HG03565 (cell line): Measurements from ENCODE around the gene ANKRD40.
"Not testable (repeated sequence)": the region's sequence is repeated elsewhere in the genome, so short reads cannot be mapped to it uniquely, and the experiment has no call there.

Source experiments
- ATAC-seq: cut with Tn5 transposase; IDR thresholded peaks from one replicate; pipeline ENCODE4 v1.9.1; 2021; ENCODE audit warnings: mild to moderate bottlenecking, moderate library complexity; ENCODE audit not compliant: unreplicated experiment

The ANKRD40 gene

DNA sequence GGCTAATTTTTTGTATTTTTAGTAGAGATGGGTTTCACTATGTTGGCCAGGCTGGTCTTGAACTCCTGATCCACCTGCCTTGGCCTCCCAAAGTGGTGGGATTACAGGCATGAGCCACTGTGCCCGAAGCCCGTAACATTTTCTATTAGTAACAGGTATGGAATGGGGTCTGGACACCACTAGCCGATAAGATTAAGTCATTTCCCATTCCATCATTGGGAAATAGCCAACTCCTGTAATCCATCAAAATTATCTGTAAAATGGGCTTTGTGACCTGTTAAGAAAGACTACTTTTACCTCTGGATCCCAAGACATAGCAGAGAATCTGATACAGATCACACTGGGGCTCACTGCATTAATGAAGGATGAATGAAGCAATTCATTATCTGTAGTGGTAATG lies 7.8 kb upstream of the ANKRD40 start:
- ATAC-seq: no peak

- ATAC-seq: no peak
Measured at GRCh38 chr17:50712641-50713040, 4.9 kb upstream of the ANKRD40 start.

GRCh38 chr17:50710650-50711049 lies 2.9 kb upstream of the ANKRD40 start:
- no peak for ATAC-seq

DNA sequence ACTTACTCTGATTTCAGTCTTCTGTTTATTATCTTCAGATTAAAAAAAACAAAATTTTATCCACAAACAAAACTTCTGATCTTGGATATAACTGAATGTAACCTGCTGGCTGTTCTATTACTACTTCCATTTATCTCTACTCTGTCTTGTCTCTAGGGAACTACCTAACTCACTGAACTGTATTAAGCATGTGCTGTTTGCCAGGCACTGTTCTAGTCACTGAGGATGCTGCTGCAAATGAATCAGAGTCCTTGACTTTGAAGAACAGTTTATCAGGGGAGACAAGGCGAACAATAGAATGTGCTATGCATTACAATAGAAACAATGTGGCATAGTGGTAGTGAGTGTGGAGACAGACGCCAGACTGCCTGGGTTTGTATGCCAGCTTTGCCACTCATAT lies 2.3 kb upstream of the ANKRD40 start:
- no peak for ATAC-seq

DNA sequence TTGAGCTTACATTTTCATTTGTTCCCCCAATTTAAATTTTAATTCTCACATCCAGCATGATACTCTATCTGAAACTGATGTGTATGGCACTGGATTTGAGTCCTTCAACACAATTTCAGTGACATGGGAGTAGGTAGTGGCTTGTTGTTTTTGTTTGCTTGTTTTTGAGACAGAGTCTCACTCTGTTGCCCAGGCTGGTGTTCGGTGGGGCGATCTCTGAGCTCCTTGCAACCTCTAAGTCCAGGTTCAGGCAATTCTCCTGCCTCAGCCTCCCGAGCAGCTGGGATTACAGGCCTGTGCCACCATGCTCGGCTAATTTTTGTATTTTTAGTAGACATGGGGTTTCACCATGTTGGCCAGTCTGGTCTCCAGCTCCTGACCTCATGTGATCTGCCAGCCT lies 1.3 kb upstream of the ANKRD40 start:
- not testable (repeated sequence) for ATAC-seq

GRCh38 chr17:50708050-50709000 lies 611 bp upstream of the ANKRD40 start:
- no peak for ATAC-seq

- ATAC-seq: no peak
Measured at GRCh38 chr17:50703162-50703561, 4.6 kb downstream of the ANKRD40 start.

GRCh38 chr17:50699410-50699809 lies 8.3 kb downstream of the ANKRD40 start:
- no peak for ATAC-seq

GRCh38 chr17:50697663-50698272 lies 9.9 kb downstream of the ANKRD40 start:
- ATAC-seq: no peak

DNA sequence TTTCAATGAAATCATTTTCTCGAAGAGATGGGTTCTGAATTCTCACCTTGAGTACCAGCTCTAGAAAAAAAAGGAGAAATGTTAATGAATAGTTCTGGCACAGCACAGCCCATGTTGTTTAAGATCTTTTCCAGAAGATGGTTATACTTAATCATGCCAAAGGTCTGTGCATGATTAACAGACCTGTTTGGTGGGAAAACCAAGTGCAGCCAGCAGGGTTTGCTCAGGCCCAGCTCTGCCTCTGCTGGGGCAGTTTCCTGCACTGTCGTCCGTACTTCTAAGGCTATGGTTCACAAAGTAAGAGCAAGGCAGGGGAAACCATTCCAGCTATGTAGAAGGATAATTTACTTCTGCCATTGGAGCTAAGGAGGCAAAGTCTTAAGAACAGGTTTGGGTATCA lies 10.7 kb downstream of the ANKRD40 start:
- no peak for ATAC-seq

DNA sequence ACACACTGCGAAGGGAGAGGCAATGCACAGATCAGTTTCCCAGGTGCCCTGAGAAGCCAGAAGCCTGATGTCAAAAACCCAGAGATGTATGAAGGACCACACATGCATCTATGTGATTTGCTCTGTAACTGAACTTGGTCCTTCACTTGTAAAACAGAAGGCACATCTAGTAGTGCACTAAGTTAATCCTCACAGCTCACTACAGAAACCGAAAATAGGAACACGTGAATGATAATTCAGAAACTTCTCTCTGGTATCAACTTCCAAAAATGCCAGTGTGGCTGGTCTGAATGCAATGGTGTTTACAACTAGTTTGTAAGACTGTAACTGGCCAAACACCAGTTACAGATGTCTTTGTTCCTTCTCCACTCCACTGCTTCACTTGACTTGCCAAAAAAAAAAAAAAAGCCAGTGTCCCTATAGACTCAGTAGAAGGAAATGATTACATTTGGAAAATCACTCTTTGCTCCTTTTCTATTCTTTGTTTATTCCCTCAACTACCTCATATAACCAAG lies 11.3 kb downstream of the ANKRD40 start:
- no peak for ATAC-seq

- no peak for ATAC-seq
Measured at GRCh38 chr17:50693036-50693682, 14.6 kb downstream of the ANKRD40 start.

DNA sequence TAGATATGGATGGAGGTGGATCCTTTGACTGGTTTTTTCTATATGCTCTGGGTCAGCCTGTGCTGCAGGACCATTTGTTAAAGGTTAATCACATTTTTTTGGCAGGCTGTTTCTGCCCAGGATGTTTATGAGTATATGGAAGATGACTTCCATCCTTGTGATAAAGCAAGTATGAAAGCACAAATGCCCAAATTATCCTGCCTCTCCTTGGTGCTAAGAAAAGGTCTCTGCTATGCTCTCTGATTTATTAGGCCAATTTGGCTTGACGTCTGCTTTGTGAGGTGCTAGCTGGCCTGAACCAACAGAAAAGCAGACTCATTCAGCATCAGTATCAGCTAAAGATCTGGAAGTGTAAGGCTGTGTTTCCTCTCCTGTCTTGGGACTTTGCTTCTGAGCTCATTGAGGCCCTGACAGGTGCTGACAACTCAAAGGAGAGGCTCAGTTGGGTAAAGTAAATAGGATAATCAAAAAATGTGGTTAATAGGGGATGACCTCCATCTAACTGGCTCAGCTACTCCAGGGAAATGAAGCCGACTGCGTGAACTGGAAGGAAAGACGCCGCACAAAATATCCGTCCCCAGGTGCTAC lies 15.2 kb downstream of the ANKRD40 start:
- ATAC-seq: no peak

DNA sequence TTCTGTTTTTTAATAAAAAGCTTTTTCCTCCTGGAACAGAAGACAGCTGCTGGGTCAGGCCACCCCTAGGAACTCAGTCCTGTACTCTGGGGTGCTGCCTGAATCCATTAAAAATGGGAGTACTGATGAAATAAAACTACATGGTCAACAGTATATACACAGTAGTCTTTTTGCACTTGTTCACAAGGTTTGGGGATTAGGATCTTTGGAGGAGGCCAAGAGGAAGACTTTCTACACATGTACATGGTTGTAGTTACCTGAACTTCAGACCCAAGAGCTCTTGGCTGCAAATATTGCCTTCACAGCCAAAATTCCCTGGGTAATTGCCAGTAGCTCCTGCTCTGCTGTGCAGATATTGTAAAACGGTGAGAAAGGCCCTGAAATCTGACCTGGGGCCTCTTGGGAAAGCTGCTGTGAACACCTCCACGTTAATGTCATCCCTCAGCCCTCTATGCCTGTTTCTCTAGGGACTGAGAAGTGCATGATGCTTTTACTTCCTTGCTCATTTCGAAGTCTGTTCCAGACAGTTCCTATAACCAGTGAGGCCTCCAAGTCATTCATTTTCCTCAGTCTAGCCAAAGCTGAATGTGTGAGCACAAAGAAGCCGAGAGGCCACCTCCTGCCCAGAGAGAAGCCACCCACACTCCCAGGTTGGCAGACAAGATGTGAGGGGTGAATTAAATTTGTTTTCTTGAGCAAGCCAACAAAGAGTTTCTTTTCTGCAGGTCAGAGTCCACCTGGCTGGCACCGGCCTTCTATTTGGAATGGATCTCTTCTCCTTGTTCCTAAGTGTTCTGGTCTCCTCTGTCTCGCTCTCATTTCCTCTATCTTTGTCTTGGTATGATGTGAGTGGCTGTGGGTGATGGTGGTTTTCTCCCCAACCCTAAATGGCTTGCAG lies 15.9 kb downstream of the ANKRD40 start:
- no peak for ATAC-seq

DNA sequence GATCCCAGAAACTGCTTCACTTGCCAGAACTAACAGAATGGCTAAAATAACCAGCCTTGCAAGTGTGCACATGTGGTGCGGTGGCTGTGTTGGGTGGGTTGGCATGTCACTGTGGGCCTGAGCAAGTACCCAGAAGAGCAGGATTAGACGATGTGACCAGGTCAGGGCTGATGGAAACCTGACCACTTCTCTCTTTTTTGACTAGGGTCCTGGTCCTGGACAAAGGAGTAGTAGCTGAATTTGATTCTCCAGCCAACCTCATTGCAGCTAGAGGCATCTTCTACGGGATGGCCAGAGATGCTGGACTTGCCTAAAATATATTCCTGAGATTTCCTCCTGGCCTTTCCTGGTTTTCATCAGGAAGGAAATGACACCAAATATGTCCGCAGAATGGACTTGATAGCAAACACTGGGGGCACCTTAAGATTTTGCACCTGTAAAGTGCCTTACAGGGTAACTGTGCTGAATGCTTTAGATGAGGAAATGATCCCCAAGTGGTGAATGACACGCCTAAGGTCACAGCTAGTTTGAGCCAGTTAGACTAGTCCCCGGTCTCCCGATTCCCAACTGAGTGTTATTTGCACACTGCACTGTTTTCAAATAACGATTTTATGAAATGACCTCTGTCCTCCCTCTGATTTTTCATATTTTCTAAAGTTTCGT lies 16.7 kb downstream of the ANKRD40 start:
- ATAC-seq: no peak

GRCh38 chr17:50689956-50690886 lies 17.5 kb downstream of the ANKRD40 start:
- no peak for ATAC-seq

- ATAC-seq: no peak
Measured at GRCh38 chr17:50689251-50689650, 18.5 kb downstream of the ANKRD40 start.

DNA sequence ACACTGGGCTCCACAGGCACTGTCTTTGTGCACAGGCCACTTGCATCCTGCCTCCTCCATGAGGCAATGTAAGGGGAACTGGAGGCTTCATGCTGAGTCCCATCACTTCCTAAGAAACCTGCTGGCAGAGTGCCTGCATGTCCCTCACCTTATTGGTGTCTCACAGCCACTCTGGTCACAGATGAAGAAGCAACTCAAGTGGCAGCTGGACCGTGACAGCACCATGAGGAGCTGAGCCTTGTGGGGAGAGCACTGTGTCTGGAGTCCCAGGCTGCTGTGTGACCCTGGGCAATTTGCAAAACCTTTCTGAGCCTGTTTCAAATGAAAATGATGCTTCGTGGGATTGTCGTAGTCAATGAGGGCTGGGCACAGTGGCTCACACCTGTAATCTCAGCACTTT lies 19.5 kb downstream of the ANKRD40 start:
- no peak for ATAC-seq
